Activated CD8-positive, alpha-beta memory T cell treated with anti-CD3 and anti-CD28 coated beads, Interleukin-2, amount 50 U/mL, for 24 hours (primary cell): ENCODE results near the gene ZBTB32.

Source experiments
- DNase-seq: peaks from one replicate; pipeline ENCODE4 v3.0.0-alpha.2; 2020; ENCODE audit errors: extremely low read depth

The ZBTB32 gene

GRCh38 chr19:35736913-35737886, 32.8 kb downstream of the ZBTB32 start:
- DNase-seq, result no peak

- DNase-seq, result no peak
Observed at GRCh38 chr19:35738021-35738886, 33.9 kb downstream of the ZBTB32 start.

GRCh38 chr19:35738887-35739229, 34.5 kb downstream of the ZBTB32 start:
- DNase-seq, result no peak

- DNase-seq, result no peak
Observed at GRCh38 chr19:35739275-35740107, 35.1 kb downstream of the ZBTB32 start.

GRCh38 chr19:35740108-35740422, 35.7 kb downstream of the ZBTB32 start:
- no peak for DNase-seq

- DNase-seq, result peak; percentile 91
Observed at GRCh38 chr19:35740423-35741202, 36.3 kb downstream of the ZBTB32 start.

GRCh38 chr19:35741203-35741515, 36.8 kb downstream of the ZBTB32 start:
- no peak for DNase-seq

GRCh38 chr19:35742121-35742724, 37.9 kb downstream of the ZBTB32 start, which contains the start of gene IGFLR1:
TSS of gene IGFLR1 (minus strand) at chr19:35742452. CDS start at chr19:35741180, 1,272 bp downstream.
- DNase-seq, result no peak

- no peak for DNase-seq
Observed at GRCh38 chr19:35743640-35744429, 39.5 kb downstream of the ZBTB32 start.

- DNase-seq, result peak; percentile 85
Observed at GRCh38 chr19:35744430-35745327, 40.3 kb downstream of the ZBTB32 start.

- peak; percentile 88 for DNase-seq
Observed at GRCh38 chr19:35745328-35746086, 41.1 kb downstream of the ZBTB32 start, which contains the start of the genes PSENEN and U2AF1L4. TSS of gene PSENEN (plus strand) at chr19:35745651. CDS start at chr19:35745931, 280 bp downstream. TSS of gene U2AF1L4 (minus strand) at chr19:35745418. CDS start at chr19:35745391, 27 bp downstream.

GRCh38 chr19:35746087-35746462, 41.7 kb downstream of the ZBTB32 start:
- DNase-seq, result no peak

- no peak for DNase-seq
Observed at GRCh38 chr19:35746531-35746930, 42.2 kb downstream of the ZBTB32 start.

GRCh38 chr19:35748106-35749020, 44.0 kb downstream of the ZBTB32 start, which contains the start of gene LIN37:
TSS of gene LIN37 (plus strand) at chr19:35748576. CDS start at chr19:35748725, 149 bp downstream.
- DNase-seq, result peak; percentile 98

- no peak for DNase-seq
Observed at GRCh38 chr19:35750167-35750566, 45.8 kb downstream of the ZBTB32 start.
